Measurements from ENCODE around the gene NOP14.
"Not testable (repeated sequence)": the region's sequence is repeated elsewhere in the genome, so short reads cannot be mapped to it uniquely, and the experiment has no call there.

The NOP14 gene

GRCh38 chr4:2961421-2961810 lies 1.8 kb downstream of the NOP14 start:
- TF ChIP-seq CTCF (conservative IDR thresholded peaks at IDR 0.05): no peak
- H3K27ac ChIP-seq: peak overlapping the region; percentile 91

- not testable (repeated sequence) for H3K27ac ChIP-seq
Observed at GRCh38 chr4:2960450-2960849, 2.8 kb downstream of the NOP14 start.

GRCh38 chr4:2958446-2958845 lies 4.8 kb downstream of the NOP14 start:
- TF ChIP-seq CTCF (conservative IDR thresholded peaks at IDR 0.05): no peak
- H3K27ac ChIP-seq: peak overlapping the region; percentile 67

GRCh38 chr4:2955186-2956044 lies 7.8 kb downstream of the NOP14 start:
- H3K27ac ChIP-seq: 0 out of 2 replicates have a peak overlapping the region, but pooled peaks have one; percentile 10

- no peak for TF ChIP-seq CTCF (conservative IDR thresholded peaks at IDR 0.05)
- no peak overlapping the region for H3K27ac ChIP-seq
Observed at GRCh38 chr4:2954358-2955185, 8.6 kb downstream of the NOP14 start.

GRCh38 chr4:2953496-2953895 lies 9.7 kb downstream of the NOP14 start:
- no peak for TF ChIP-seq CTCF (conservative IDR thresholded peaks at IDR 0.05)
- no peak overlapping the region for H3K27ac ChIP-seq

- TF ChIP-seq CTCF (conservative IDR thresholded peaks at IDR 0.05): no peak
- H3K27ac ChIP-seq: no peak overlapping the region
Observed at GRCh38 chr4:2950221-2950989, 12.8 kb downstream of the NOP14 start.

GRCh38 chr4:2949782-2950125 lies 13.5 kb downstream of the NOP14 start:
- TF ChIP-seq CTCF (conservative IDR thresholded peaks at IDR 0.05): no peak
- H3K27ac ChIP-seq: no peak overlapping the region
